GM23338 (cell line): ENCODE results near the gene EIF2B5.
"Not testable (repeated sequence)": the region's sequence is repeated elsewhere in the genome, so short reads cannot be mapped to it uniquely, and the experiment has no call there.

ENCODE experiments used
- CREB1 ChIP-seq: fragments of 250-450 bp; sonication (Bioruptor Pico); IDR thresholded peaks from 2 replicates; pipeline ENCODE4 v1.5.0; 2020; ENCODE audit warnings: low read depth, mild to moderate bottlenecking, moderate library complexity
- EZH2 ChIP-seq: fragments of 200-600 bp; sonication (generic); IDR thresholded peaks from one replicate; pipeline ENCODE4 v1.8.0; 2017; ENCODE audit warnings: antibody characterized with exemption, mild to moderate bottlenecking, low read depth; ENCODE audit not compliant: unreplicated experiment
- EZH2phosphoT487 ChIP-seq: fragments of 200-600 bp; sonication (generic); IDR thresholded peaks from one replicate; pipeline ENCODE4 v1.8.1; 2018; ENCODE audit warnings: antibody characterized with exemption; ENCODE audit not compliant: unreplicated experiment
- JUNB ChIP-seq: IDR thresholded peaks from one replicate; pipeline ENCODE4 v1.6.1; 2016; ENCODE audit warnings: antibody characterized with exemption; ENCODE audit not compliant: unreplicated experiment
- POLR2AphosphoS5 ChIP-seq: IDR thresholded peaks from 2 replicates; pipeline ENCODE4 v1.6.1; 2016; ENCODE audit warnings: antibody characterized with exemption, low read depth
- TF ChIP-seq, protein P1 (sequence below), 2 experiments: fragments of 200-600 bp in 1 of 2; sonication (generic) in 1 of 2; conservative IDR thresholded peaks; 2 replicates each; pipeline versions ENCODE4 v1.5.1 to v1.6.1; 2016 to 2017; ENCODE audit warnings: antibody characterized with exemption in 2 of 2, low read depth in 2 of 2, mild to moderate bottlenecking in 2 of 2, moderate library complexity in 1 of 2
- TF ChIP-seq, protein P2 (sequence below): IDR thresholded peaks from one replicate; pipeline ENCODE4 v1.6.1; 2018; ENCODE audit warnings: antibody characterized with exemption; ENCODE audit not compliant: unreplicated experiment

DNA sequence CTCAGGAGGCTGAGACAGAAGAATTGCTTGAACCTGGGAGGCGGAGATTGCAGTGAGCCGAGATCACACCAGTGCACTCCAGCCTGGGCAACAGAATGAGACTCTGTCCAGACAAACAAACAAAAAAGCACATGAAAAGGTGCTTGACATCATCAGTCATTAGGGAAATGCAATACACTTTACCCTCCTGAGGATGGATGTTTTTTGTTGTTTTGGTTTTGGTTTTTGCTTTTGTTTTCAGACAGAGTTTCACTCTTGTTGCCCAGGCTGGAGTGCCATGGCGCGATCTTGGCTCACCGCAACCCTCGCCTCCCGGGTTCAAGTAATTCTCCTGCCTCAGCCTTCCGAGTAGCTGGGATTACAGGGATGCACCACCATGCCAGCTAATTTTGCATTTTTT, 14.1 kb upstream of the EIF2B5 start:
- not testable (repeated sequence) for TF ChIP-seq EZH2phosphoT487; JUNB; POLR2AphosphoS5; EZH2; CREB1 (CRISPR knock-in tag)
- TF ChIP-seq, protein P1, sequence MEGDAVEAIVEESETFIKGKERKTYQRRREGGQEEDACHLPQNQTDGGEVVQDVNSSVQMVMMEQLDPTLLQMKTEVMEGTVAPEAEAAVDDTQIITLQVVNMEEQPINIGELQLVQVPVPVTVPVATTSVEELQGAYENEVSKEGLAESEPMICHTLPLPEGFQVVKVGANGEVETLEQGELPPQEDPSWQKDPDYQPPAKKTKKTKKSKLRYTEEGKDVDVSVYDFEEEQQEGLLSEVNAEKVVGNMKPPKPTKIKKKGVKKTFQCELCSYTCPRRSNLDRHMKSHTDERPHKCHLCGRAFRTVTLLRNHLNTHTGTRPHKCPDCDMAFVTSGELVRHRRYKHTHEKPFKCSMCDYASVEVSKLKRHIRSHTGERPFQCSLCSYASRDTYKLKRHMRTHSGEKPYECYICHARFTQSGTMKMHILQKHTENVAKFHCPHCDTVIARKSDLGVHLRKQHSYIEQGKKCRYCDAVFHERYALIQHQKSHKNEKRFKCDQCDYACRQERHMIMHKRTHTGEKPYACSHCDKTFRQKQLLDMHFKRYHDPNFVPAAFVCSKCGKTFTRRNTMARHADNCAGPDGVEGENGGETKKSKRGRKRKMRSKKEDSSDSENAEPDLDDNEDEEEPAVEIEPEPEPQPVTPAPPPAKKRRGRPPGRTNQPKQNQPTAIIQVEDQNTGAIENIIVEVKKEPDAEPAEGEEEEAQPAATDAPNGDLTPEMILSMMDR (conservative IDR thresholded peaks at IDR 0.05; ENCODE audit: low read depth in 2 of 2) = not testable (repeated sequence)
- TF ChIP-seq, protein P2, sequence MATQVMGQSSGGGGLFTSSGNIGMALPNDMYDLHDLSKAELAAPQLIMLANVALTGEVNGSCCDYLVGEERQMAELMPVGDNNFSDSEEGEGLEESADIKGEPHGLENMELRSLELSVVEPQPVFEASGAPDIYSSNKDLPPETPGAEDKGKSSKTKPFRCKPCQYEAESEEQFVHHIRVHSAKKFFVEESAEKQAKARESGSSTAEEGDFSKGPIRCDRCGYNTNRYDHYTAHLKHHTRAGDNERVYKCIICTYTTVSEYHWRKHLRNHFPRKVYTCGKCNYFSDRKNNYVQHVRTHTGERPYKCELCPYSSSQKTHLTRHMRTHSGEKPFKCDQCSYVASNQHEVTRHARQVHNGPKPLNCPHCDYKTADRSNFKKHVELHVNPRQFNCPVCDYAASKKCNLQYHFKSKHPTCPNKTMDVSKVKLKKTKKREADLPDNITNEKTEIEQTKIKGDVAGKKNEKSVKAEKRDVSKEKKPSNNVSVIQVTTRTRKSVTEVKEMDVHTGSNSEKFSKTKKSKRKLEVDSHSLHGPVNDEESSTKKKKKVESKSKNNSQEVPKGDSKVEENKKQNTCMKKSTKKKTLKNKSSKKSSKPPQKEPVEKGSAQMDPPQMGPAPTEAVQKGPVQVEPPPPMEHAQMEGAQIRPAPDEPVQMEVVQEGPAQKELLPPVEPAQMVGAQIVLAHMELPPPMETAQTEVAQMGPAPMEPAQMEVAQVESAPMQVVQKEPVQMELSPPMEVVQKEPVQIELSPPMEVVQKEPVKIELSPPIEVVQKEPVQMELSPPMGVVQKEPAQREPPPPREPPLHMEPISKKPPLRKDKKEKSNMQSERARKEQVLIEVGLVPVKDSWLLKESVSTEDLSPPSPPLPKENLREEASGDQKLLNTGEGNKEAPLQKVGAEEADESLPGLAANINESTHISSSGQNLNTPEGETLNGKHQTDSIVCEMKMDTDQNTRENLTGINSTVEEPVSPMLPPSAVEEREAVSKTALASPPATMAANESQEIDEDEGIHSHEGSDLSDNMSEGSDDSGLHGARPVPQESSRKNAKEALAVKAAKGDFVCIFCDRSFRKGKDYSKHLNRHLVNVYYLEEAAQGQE = not testable (repeated sequence)
